Measurements from ENCODE around the gene SLC22A2.
"Not testable (repeated sequence)": the region's sequence is repeated elsewhere in the genome, so short reads cannot be mapped to it uniquely, and the experiment has no call there.

Gene SLC22A2

GRCh38 chr6:160258346-160259142, at the start of gene SLC22A2:
SLC22A2 (minus strand) TSS chr6:160258821; CDS start chr6:160258757, 64 bp downstream.
- no peak for DNase-seq (ENCODE audit: low read depth)

- DNase-seq (ENCODE audit: low read depth), result no peak
Measured at GRCh38 chr6:160305926-160306713, 47.5 kb upstream of the SLC22A2 start.

GRCh38 chr6:160303806-160304205, 45.2 kb upstream of the SLC22A2 start:
- no peak for DNase-seq (ENCODE audit: low read depth)

- not testable (repeated sequence) for DNase-seq (ENCODE audit: low read depth)
Measured at GRCh38 chr6:160302431-160303082, 43.9 kb upstream of the SLC22A2 start.

- DNase-seq (ENCODE audit: low read depth), result no peak
Measured at GRCh38 chr6:160301339-160301738, 42.7 kb upstream of the SLC22A2 start.

- no peak for DNase-seq (ENCODE audit: low read depth)
Measured at GRCh38 chr6:160300076-160300695, 41.6 kb upstream of the SLC22A2 start.

GRCh38 chr6:160299559-160299958, 40.9 kb upstream of the SLC22A2 start:
- no peak for DNase-seq (ENCODE audit: low read depth)

GRCh38 chr6:160298121-160298520, 39.5 kb upstream of the SLC22A2 start:
- no peak for DNase-seq (ENCODE audit: low read depth)

- no peak for DNase-seq (ENCODE audit: low read depth)
Measured at GRCh38 chr6:160297310-160297709, 38.7 kb upstream of the SLC22A2 start.

- no peak for DNase-seq (ENCODE audit: low read depth)
Measured at GRCh38 chr6:160293844-160294243, 35.2 kb upstream of the SLC22A2 start.

- no peak for DNase-seq (ENCODE audit: low read depth)
Measured at GRCh38 chr6:160285541-160286105, 27.0 kb upstream of the SLC22A2 start.

- no peak for DNase-seq (ENCODE audit: low read depth)
Measured at GRCh38 chr6:160284575-160284974, 26.0 kb upstream of the SLC22A2 start.

- no peak for DNase-seq (ENCODE audit: low read depth)
Measured at GRCh38 chr6:160282444-160282843, 23.8 kb upstream of the SLC22A2 start.

GRCh38 chr6:160279850-160280249, 21.2 kb upstream of the SLC22A2 start:
- DNase-seq (ENCODE audit: low read depth), result no peak

- no peak for DNase-seq (ENCODE audit: low read depth)
Measured at GRCh38 chr6:160278786-160279310, 20.2 kb upstream of the SLC22A2 start.

GRCh38 chr6:160278311-160278710, 19.7 kb upstream of the SLC22A2 start:
- DNase-seq (ENCODE audit: low read depth), result no peak

- no peak for DNase-seq (ENCODE audit: low read depth)
Measured at GRCh38 chr6:160277546-160277945, 18.9 kb upstream of the SLC22A2 start.

- DNase-seq (ENCODE audit: low read depth), result no peak
Measured at GRCh38 chr6:160277144-160277543, 18.5 kb upstream of the SLC22A2 start.

GRCh38 chr6:160276126-160276525, 17.5 kb upstream of the SLC22A2 start:
- DNase-seq (ENCODE audit: low read depth), result no peak

GRCh38 chr6:160275511-160276003, 16.9 kb upstream of the SLC22A2 start:
- no peak for DNase-seq (ENCODE audit: low read depth)

- DNase-seq (ENCODE audit: low read depth), result no peak
Measured at GRCh38 chr6:160274871-160275510, 16.4 kb upstream of the SLC22A2 start.

All from activated T-cell treated with anti-CD3 and anti-CD28 coated beads for 48 hours (primary cell).